Natural killer cell (primary cell): ENCODE measurements around the gene CPOX. TPM values are rescaled to one million over a fixed set of nuclear protein-coding genes. Genes with fewer than 3 reads are reported as not detected.

Source experiments
- ATAC-seq, 3 donors: fragments of 150-1000 bp in 2 of 3; fragments of 200-7000 bp in 1 of 3; cut with Tn5 transposase; 1 replicate in 1 of 3; 2 replicates in 2 of 3; pipeline ENCODE4 v1.10.0; 2021; ENCODE audit warnings: mild to moderate bottlenecking in 2 of 3, moderate library complexity in 2 of 3
- DNase-seq, 2 donors: peaks; one replicate each; pipeline versions ENCODE4 v3.0.0 to v3.0.0-alpha.2; 2013 to 2021; ENCODE audit warnings: mixed read lengths in 1 of 2
- H3K27ac ChIP-seq: one replicate; pipeline ENCODE4 v1.5.1; 2013; ENCODE audit warnings: mild to moderate bottlenecking, low read length
- H3K27me3 ChIP-seq: one replicate; pipeline ENCODE4 v1.6.1; 2013; ENCODE audit warnings: low read length; ENCODE audit not compliant: control insufficient read depth, insufficient read depth
- H3K36me3 ChIP-seq: one replicate; pipeline ENCODE4 v1.6.1; 2013; ENCODE audit warnings: low read length; ENCODE audit not compliant: control insufficient read depth, insufficient read depth
- H3K4me1 ChIP-seq: one replicate; pipeline ENCODE4 v1.6.1; 2013; ENCODE audit warnings: low read length; ENCODE audit not compliant: control insufficient read depth, insufficient read depth
- H3K4me3 ChIP-seq: one replicate; pipeline ENCODE4 v1.5.1; 2013; ENCODE audit warnings: low read length
- H3K9me3 ChIP-seq: one replicate; pipeline ENCODE4 v1.6.1; 2013; ENCODE audit warnings: low read length; ENCODE audit not compliant: control insufficient read depth, insufficient read depth
- H3K27ac Mint-ChIP-seq, 2 donors: one replicate each; pipeline ENCODE4 v1.8.0; 2022; ENCODE audit warnings: mild to moderate bottlenecking in 2 of 2, mixed read lengths in 2 of 2, moderate library complexity in 1 of 2
- H3K27me3 Mint-ChIP-seq, 2 donors: one replicate each; pipeline ENCODE4 v1.8.0; 2022; ENCODE audit warnings: low read depth in 2 of 2, mixed read lengths in 2 of 2
- H3K36me3 Mint-ChIP-seq: one replicate; pipeline ENCODE4 v1.8.0; 2022; ENCODE audit warnings: mixed read lengths
- H3K4me1 Mint-ChIP-seq, 2 donors: one replicate each; pipeline ENCODE4 v1.8.0; 2022; ENCODE audit warnings: mixed read lengths in 2 of 2
- H3K4me3 Mint-ChIP-seq: one replicate; pipeline ENCODE4 v1.8.0; 2022; ENCODE audit warnings: mild to moderate bottlenecking, moderate library complexity, mixed read lengths
- H3K9me3 Mint-ChIP-seq, 2 donors: one replicate each; pipeline ENCODE4 v1.8.0; 2022; ENCODE audit warnings: mixed read lengths in 2 of 2
- WGBS: methylation state at CpG from one replicate; pipeline ENCODE4 v1.1.7; 2013; ENCODE audit warnings: missing lambda C conversion rate; ENCODE audit not compliant: insufficient coverage; 5-methylcytosine and 5-hydroxymethylcytosine counted together
- intact Hi-C: fragments of 100-400 bp; cut with micrococcal nuclease; formaldehyde crosslinking; loops from one replicate; pipeline ENCODE4 v1.14.2; 2022
- total RNA-seq, 4 donors: library from RNA; stranded (reverse); fragments of 120-200 nt in 1 of 4; gene quantifications; one replicate each; pipeline versions ENCODE4 v1.2.3 to v1.2.4, GENCODE V29; 2013 to 2022
- TF ChIP-seq, protein P1 (sequence below): fragments of 200-600 bp; IDR thresholded peaks from one replicate; pipeline ENCODE4 v1.8.0; 2022; ENCODE audit warnings: antibody characterized with exemption

Gene CPOX
- total RNA-seq, 3 donors from 2014 or later (not counting 1 experiment from before 2014, with no cell fraction given) = 7.6 to 12.7 (median 12.2) TPM

DNA sequence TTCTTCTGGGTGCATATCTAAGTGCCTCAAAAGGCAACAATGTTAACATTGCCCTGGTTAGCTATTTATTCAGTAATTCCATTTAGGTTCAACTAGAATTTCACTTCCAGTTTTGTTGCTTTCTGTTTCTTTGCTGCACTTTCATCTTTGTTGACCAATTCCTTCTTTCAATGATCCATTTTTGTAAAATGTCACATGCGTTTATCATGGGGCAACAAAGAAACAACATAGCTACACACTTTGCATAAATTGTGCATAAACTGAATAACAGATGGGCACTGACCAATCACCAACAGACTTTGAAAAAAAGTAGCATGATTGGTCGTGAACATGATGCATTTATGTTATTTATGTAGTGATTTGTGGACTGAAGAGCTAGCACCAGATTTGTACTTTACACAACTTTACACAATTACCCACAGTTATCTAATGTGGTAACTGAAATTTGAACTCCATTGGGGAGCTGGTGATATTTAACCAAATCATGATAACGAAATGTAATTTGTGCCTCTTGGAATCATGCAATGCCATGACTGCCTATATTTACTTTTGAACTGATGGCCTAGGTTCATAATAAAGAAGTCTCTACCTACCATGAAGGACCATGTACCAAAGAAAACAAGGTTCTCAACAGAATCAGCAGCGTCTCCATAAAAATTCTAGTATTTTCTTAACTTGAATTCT, 7.1 kb upstream of the CPOX start:
- H3K36me3 Mint-ChIP-seq = no peaks in the 10 kb centered on the region
- peaks cover 5 to 11% of the 10 kb centered on the region in 2 donors for H3K27me3 Mint-ChIP-seq
- no peak overlapping the region for H3K27ac Mint-ChIP-seq
- Histone ChIP-seq H3K4me1 (no peaks in the 10 kb centered on the region), H3K36me3 (no peaks in the 10 kb centered on the region), H3K27me3 (no peaks in the 10 kb centered on the region), H3K27ac (no peak overlapping the region), H3K9me3 (no peaks in the 10 kb centered on the region), H3K4me3 (no peak overlapping the region)
- TF ChIP-seq, protein P1, sequence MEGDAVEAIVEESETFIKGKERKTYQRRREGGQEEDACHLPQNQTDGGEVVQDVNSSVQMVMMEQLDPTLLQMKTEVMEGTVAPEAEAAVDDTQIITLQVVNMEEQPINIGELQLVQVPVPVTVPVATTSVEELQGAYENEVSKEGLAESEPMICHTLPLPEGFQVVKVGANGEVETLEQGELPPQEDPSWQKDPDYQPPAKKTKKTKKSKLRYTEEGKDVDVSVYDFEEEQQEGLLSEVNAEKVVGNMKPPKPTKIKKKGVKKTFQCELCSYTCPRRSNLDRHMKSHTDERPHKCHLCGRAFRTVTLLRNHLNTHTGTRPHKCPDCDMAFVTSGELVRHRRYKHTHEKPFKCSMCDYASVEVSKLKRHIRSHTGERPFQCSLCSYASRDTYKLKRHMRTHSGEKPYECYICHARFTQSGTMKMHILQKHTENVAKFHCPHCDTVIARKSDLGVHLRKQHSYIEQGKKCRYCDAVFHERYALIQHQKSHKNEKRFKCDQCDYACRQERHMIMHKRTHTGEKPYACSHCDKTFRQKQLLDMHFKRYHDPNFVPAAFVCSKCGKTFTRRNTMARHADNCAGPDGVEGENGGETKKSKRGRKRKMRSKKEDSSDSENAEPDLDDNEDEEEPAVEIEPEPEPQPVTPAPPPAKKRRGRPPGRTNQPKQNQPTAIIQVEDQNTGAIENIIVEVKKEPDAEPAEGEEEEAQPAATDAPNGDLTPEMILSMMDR = no peak
- 92% methylated on average over 2 of the region's 4 CpGs for WGBS
- intact Hi-C loops = no loop called here
- H3K9me3 Mint-ChIP-seq = no peaks in the 10 kb centered on the region
- no peak overlapping the region for H3K4me3 Mint-ChIP-seq
- DNase-seq = no peak
- H3K4me1 Mint-ChIP-seq = no peaks in the 10 kb centered on the region
- no peak for ATAC-seq

DNA sequence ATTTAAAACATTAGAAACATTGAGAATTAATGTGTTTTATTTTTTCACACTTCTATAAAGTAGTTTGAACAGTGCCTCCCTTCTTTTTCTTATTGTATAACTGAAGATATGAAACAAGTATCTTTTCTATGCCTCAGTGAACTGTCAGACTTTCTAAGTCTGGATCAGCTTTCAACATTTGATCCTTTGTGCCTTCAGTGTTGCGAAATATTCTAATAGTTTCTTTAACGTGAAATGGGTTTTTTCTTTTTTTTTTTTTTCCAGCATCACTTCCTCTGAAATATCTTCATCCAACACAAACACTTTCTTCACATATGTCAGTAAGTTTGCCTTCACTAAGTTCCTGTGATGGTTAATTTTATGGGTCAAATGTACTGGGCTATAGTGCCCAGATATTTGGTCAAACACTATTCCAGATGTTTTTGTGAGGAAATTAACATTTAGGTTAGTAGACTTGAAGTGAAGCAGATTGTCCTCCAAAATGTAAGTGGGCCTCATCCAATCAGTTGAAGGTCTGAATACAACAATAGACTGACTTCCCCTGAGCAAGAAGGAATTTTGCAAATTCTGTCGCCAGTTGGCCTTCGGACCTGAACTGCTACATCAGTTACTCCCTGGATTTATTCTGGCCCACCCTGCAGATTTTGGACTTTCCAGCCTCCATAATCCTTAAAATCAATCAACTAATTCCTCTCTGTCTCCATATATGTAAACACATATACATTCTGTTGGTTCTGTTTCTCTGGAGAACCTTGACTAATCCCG, 6.4 kb upstream of the CPOX start:
- H3K27ac ChIP-seq = no peak overlapping the region
- no peaks in the 10 kb centered on the region for H3K36me3 ChIP-seq
- H3K9me3 Mint-ChIP-seq = no peaks in the 10 kb centered on the region
- DNase-seq (no peak), ATAC-seq (no peak)
- no peaks in the 10 kb centered on the region for H3K4me1 ChIP-seq
- H3K9me3 ChIP-seq = no peaks in the 10 kb centered on the region
- WGBS = 91% methylated on average over 4 of the region's 5 CpGs
- no peaks in the 10 kb centered on the region for H3K4me1 Mint-ChIP-seq
- intact Hi-C loops = no loop called here
- no peaks in the 10 kb centered on the region for H3K27me3 ChIP-seq
- no peak overlapping the region for H3K27ac Mint-ChIP-seq
- no peaks in the 10 kb centered on the region for H3K36me3 Mint-ChIP-seq
- peaks cover 5 to 9% of the 10 kb centered on the region in 2 donors for H3K27me3 Mint-ChIP-seq
- H3K4me3 ChIP-seq = no peak overlapping the region
- H3K4me3 Mint-ChIP-seq = no peak overlapping the region
- TF ChIP-seq, protein P1 = no peak

DNA sequence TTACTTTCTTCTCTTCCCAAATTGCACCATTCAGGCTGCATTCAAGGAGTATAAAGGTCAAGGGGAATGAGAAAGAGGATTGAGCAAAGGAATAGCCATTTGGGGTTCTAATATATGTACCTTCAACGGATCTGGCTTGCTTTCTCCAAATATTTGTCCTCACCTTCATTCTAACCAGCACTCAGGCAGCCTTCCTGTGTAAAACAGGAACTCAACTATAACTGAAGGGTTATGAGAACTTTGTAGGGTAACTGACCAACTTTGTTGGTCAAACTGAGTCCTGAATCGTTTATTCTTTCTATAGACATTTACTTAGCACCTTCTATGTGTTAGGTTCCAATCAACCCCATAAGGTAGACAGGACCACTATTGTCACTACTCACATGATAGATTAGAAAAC, 5.1 kb upstream of the CPOX start:
- H3K4me3 Mint-ChIP-seq = no peak overlapping the region
- Histone ChIP-seq H3K4me1 (peaks cover 6% of the 10 kb centered on the region), H3K4me3 (no peak overlapping the region), H3K27ac (no peak overlapping the region), H3K36me3 (no peaks in the 10 kb centered on the region), H3K9me3 (no peaks in the 10 kb centered on the region), H3K27me3 (no peaks in the 10 kb centered on the region)
- no peak for ATAC-seq
- H3K9me3 Mint-ChIP-seq = no peaks in the 10 kb centered on the region
- WGBS = no CpG with 5 or more reads among the region's 2 CpGs
- no peak for DNase-seq
- TF ChIP-seq, protein P1 = no peak
- H3K4me1 Mint-ChIP-seq = peaks cover 6 to 7% of the 10 kb centered on the region in 2 donors
- intact Hi-C loops = no loop called here
- H3K27ac Mint-ChIP-seq = no peak overlapping the region
- H3K36me3 Mint-ChIP-seq = no peaks in the 10 kb centered on the region
- no peaks in the 10 kb centered on the region for H3K27me3 Mint-ChIP-seq
